HepG2 (cell line): ENCODE data around the gene STC2. TPM values are rescaled to one million over a fixed set of nuclear protein-coding genes. Genes with fewer than 3 reads are reported as not detected.

ENCODE experiments used
- EED ChIP-seq: sonication (generic); formaldehyde crosslinking; IDR thresholded peaks from 2 replicates; pipeline ENCODE4 v1.5.0; 2020; ENCODE audit warnings: mild to moderate bottlenecking, missing genetic modification reagents
- ELF1 ChIP-seq: sonication (generic); formaldehyde crosslinking; IDR thresholded peaks from 2 replicates; pipeline ENCODE4 v1.4.0; 2020; ENCODE audit warnings: missing genetic modification reagents
- FOXJ3 ChIP-seq: sonication (generic); formaldehyde crosslinking; IDR thresholded peaks from 2 replicates; pipeline ENCODE4 v1.4.0; 2020; ENCODE audit warnings: missing genetic modification reagents, mild to moderate bottlenecking, borderline replicate concordance
- KDM4B ChIP-seq: sonication (generic); formaldehyde crosslinking; IDR thresholded peaks from 2 replicates; pipeline ENCODE4 v1.4.0; 2020; ENCODE audit warnings: missing genetic modification reagents
- MXD1 ChIP-seq: sonication (generic); formaldehyde crosslinking; IDR thresholded peaks from 2 replicates; pipeline ENCODE4 v1.4.0; 2020; ENCODE audit warnings: mild to moderate bottlenecking, missing genetic modification reagents
- NR2C2 ChIP-seq: sonication (generic); formaldehyde crosslinking; IDR thresholded peaks from 2 replicates; pipeline ENCODE4 v1.4.0; 2020; ENCODE audit warnings: missing genetic modification reagents, mild to moderate bottlenecking, moderate library complexity, borderline replicate concordance
- PHF20 ChIP-seq: sonication (generic); formaldehyde crosslinking; IDR thresholded peaks from 2 replicates; pipeline ENCODE4 v1.5.0; 2020; ENCODE audit warnings: mild to moderate bottlenecking, missing genetic modification reagents
- RAD51 ChIP-seq: fragments of 450-650 bp; IDR thresholded peaks from 2 replicates; pipeline ENCODE4 v1.6.1; 2016; ENCODE audit warnings: borderline replicate concordance
- UBTF ChIP-seq: sonication (generic); formaldehyde crosslinking; IDR thresholded peaks from 2 replicates; pipeline ENCODE4 v1.4.0; 2020; ENCODE audit warnings: mild to moderate bottlenecking, missing genetic modification reagents
- ZBTB39 ChIP-seq: sonication (generic); formaldehyde crosslinking; IDR thresholded peaks from 2 replicates; pipeline ENCODE4 v1.5.0; 2020; ENCODE audit warnings: missing genetic modification reagents
- ZFP1 ChIP-seq: IDR thresholded peaks from 2 replicates; pipeline ENCODE4 v1.6.1; 2016
- ZNF264 ChIP-seq: sonication (generic); formaldehyde crosslinking; IDR thresholded peaks from 2 replicates; pipeline ENCODE4 v1.4.0; 2020; ENCODE audit warnings: missing genetic modification reagents
- ZNF337 ChIP-seq: sonication (generic); formaldehyde crosslinking; IDR thresholded peaks from 2 replicates; pipeline ENCODE4 v1.5.1; 2020; ENCODE audit warnings: missing genetic modification reagents, low read depth, mild to moderate bottlenecking, borderline replicate concordance
- ZNF446 ChIP-seq: sonication (generic); formaldehyde crosslinking; IDR thresholded peaks from 2 replicates; pipeline ENCODE4 v1.5.0; 2020; ENCODE audit warnings: mild to moderate bottlenecking, missing genetic modification reagents
- ZNF513 ChIP-seq: sonication (generic); formaldehyde crosslinking; conservative IDR thresholded peaks from 2 replicates; pipeline ENCODE4 v1.5.0; 2020; ENCODE audit warnings: missing genetic modification reagents
- ZNF550 ChIP-seq: sonication (generic); formaldehyde crosslinking; IDR thresholded peaks from 2 replicates; pipeline ENCODE4 v1.4.0; 2020; ENCODE audit warnings: mild to moderate bottlenecking, missing genetic modification reagents, borderline replicate concordance
- ZNF724P ChIP-seq: sonication (generic); formaldehyde crosslinking; IDR thresholded peaks from 2 replicates; pipeline ENCODE4 v1.8.0; 2022; ENCODE audit warnings: missing genetic modification reagents, borderline replicate concordance
- ZNF781 ChIP-seq: sonication (generic); formaldehyde crosslinking; IDR thresholded peaks from 2 replicates; pipeline ENCODE4 v1.5.1; 2020; ENCODE audit warnings: borderline replicate concordance, mild to moderate bottlenecking, missing genetic modification reagents; ENCODE audit errors: not compliant biosample characterization
- ZNF782 ChIP-seq: sonication (generic); formaldehyde crosslinking; IDR thresholded peaks from 2 replicates; pipeline ENCODE4 v1.4.0; 2020; ENCODE audit warnings: missing genetic modification reagents, mild to moderate bottlenecking, borderline replicate concordance
- polyA plus RNA-seq, 8 experiments: library from polyadenylated mRNA; depleted of rRNA in 3 of 8; stranded (reverse) in 7 of 8; unstranded in 1 of 8; fragments of >200 nt; fragmentation: Illumina TruSeq in 4 of 8; extraction: Trizol in 4 of 8; gene quantifications; 2 replicates each; pipeline versions ENCODE4 v1.2.1 to v1.2.3, GENCODE V29; 2011 to 2016; ENCODE audit warnings: low read depth in 4 of 8, missing spikeins in 1 of 8, mixed read lengths in 1 of 8; ENCODE audit not compliant: insufficient read depth in 1 of 8
- total RNA-seq, 5 experiments: library from RNA; depleted of rRNA; stranded (reverse); fragments of >200 nt; fragmentation: Illumina TruSeq; extraction: Trizol; gene quantifications; 2 replicates each; pipeline ENCODE4 v1.2.3, GENCODE V29; 2016; ENCODE audit warnings: low read depth in 1 of 5
- TF ChIP-seq, protein P1 (sequence below): IDR thresholded peaks from 2 replicates; pipeline ENCODE4 v1.6.1; 2012; ENCODE audit warnings: inconsistent platforms
- TF ChIP-seq, protein P2 (sequence below): sonication (generic); formaldehyde crosslinking; IDR thresholded peaks from 2 replicates; pipeline ENCODE4 v1.4.0; 2020; ENCODE audit warnings: missing genetic modification reagents

Gene STC2
- total and polyA plus RNA-seq, 2 of the 13 experiments (the other 11 are each of a cell fraction or from before 2014, with no cell fraction given): 27.1 to 69.2 TPM

GRCh38 chr5:173303878-173304590, 24.2 kb downstream of the STC2 start (continued):
- TF ChIP-seq ZBTB39 (no peak), ZNF513 (no peak), ZNF337 (CRISPR knock-in tag) (0 out of 2 replicates have a peak, but pooled peaks have one; percentile 48), NR2C2 (CRISPR knock-in tag) (peak; percentile 38; the same call in 1 of the 2 replicates), UBTF (CRISPR knock-in tag) (peak; percentile 36; the same call in 1 of the 2 replicates), RAD51 (no peak), KDM4B (CRISPR knock-in tag) (no peak), ZFP1 (no peak), ZNF446 (no peak), ZNF724P (CRISPR knock-in tag) (no peak), ZNF782 (0 out of 2 replicates have a peak, but pooled peaks have one; percentile 40), ELF1 (CRISPR knock-in tag) (no peak), ZNF781 (no peak), EED (no peak), MXD1 (CRISPR knock-in tag) (no peak), PHF20 (CRISPR knock-in tag) (no peak), ZNF264 (CRISPR knock-in tag) (no peak), ZNF550 (CRISPR knock-in tag) (no peak), FOXJ3 (CRISPR knock-in tag) (no peak)
- TF ChIP-seq, protein P1, sequence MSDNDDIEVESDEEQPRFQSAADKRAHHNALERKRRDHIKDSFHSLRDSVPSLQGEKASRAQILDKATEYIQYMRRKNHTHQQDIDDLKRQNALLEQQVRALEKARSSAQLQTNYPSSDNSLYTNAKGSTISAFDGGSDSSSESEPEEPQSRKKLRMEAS: peak; percentile 49; the same call in 1 of the 2 replicates
- TF ChIP-seq, protein P2, sequence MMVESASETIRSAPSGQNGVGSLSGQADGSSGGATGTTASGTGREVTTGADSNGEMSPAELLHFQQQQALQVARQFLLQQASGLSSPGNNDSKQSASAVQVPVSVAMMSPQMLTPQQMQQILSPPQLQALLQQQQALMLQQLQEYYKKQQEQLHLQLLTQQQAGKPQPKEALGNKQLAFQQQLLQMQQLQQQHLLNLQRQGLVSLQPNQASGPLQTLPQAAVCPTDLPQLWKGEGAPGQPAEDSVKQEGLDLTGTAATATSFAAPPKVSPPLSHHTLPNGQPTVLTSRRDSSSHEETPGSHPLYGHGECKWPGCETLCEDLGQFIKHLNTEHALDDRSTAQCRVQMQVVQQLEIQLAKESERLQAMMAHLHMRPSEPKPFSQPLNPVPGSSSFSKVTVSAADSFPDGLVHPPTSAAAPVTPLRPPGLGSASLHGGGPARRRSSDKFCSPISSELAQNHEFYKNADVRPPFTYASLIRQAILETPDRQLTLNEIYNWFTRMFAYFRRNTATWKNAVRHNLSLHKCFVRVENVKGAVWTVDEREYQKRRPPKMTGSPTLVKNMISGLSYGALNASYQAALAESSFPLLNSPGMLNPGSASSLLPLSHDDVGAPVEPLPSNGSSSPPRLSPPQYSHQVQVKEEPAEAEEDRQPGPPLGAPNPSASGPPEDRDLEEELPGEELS (CRISPR knock-in tag): 0 out of 2 replicates have a peak, but pooled peaks have one; percentile 32
